ENCODE data around the gene DDTL. TPM values are rescaled to one million over a fixed set of nuclear protein-coding genes. Genes with fewer than 3 reads are reported as not detected.

Gene DDTL
- total RNA-seq, 3 donors from 2014 or later (not counting 1 experiment from before 2014, with no cell fraction given): 5.0 TPM; not detected in 2

GRCh38 chr22:24002272-24002671, 35.6 kb downstream of the DDTL start:
- H3K27ac ChIP-seq (ENCODE audit: low read length): no peak overlapping the region
- no peaks in the 10 kb centered on the region for H3K36me3 ChIP-seq (ENCODE audit: control insufficient read depth, insufficient read depth, low read length)
- no peaks in the 10 kb centered on the region for H3K9me3 ChIP-seq (ENCODE audit: control insufficient read depth, insufficient read depth, low read length)
- DNase-seq: no peak
- intact Hi-C loops (cut with micrococcal nuclease): no loop called here
- no peaks in the 10 kb centered on the region for H3K9me3 Mint-ChIP-seq
- no peaks in the 10 kb centered on the region for H3K4me1 ChIP-seq (ENCODE audit: control insufficient read depth, insufficient read depth, low read length)
- no peak overlapping the region for H3K27ac Mint-ChIP-seq
- H3K27me3 Mint-ChIP-seq (ENCODE audit: low read depth in 2 of 2): peaks cover 0 to 10% of the 10 kb centered on the region in 2 donors
- ATAC-seq: no peak
- H3K27me3 ChIP-seq (ENCODE audit: control insufficient read depth, insufficient read depth, low read length): peaks cover 3% of the 10 kb centered on the region
- no peaks in the 10 kb centered on the region for H3K4me1 Mint-ChIP-seq
- TF ChIP-seq CTCF (IDR thresholded peaks at IDR 0.05): no peak
- H3K4me3 ChIP-seq (ENCODE audit: low read length): no peak overlapping the region
- WGBS (ENCODE audit: insufficient coverage): 94% methylated on average over 8 of the region's 10 CpGs
- no peaks in the 10 kb centered on the region for H3K36me3 Mint-ChIP-seq
- no peak overlapping the region for H3K4me3 Mint-ChIP-seq

- no peak for DNase-seq
- intact Hi-C loops (cut with micrococcal nuclease): no loop called here
- Mint-ChIP-seq H3K4me3 (no peak overlapping the region), H3K36me3 (no peaks in the 10 kb centered on the region), H3K4me1 (no peaks in the 10 kb centered on the region), H3K27me3 (ENCODE audit: low read depth in 2 of 2) (peaks cover 0 to 7% of the 10 kb centered on the region in 2 donors), H3K9me3 (no peaks in the 10 kb centered on the region), H3K27ac (no peak overlapping the region)
- H3K36me3 ChIP-seq (ENCODE audit: control insufficient read depth, insufficient read depth, low read length): no peaks in the 10 kb centered on the region
- TF ChIP-seq CTCF (IDR thresholded peaks at IDR 0.05): no peak
- no peaks in the 10 kb centered on the region for H3K9me3 ChIP-seq (ENCODE audit: control insufficient read depth, insufficient read depth, low read length)
- no peak overlapping the region for H3K4me3 ChIP-seq (ENCODE audit: low read length)
- 87% methylated on average over 5 of the region's 5 CpGs for WGBS (ENCODE audit: insufficient coverage)
- H3K27me3 ChIP-seq (ENCODE audit: control insufficient read depth, insufficient read depth, low read length): peaks cover 3% of the 10 kb centered on the region
- ATAC-seq: no peak
- H3K4me1 ChIP-seq (ENCODE audit: control insufficient read depth, insufficient read depth, low read length): no peaks in the 10 kb centered on the region
- no peak overlapping the region for H3K27ac ChIP-seq (ENCODE audit: low read length)
These were observed 36.2 kb downstream of the DDTL start for GRCh38 chr22:24002851-24003250.

- Histone ChIP-seq H3K27ac (ENCODE audit: low read length) (no peak overlapping the region), H3K36me3 (ENCODE audit: control insufficient read depth, insufficient read depth, low read length) (no peaks in the 10 kb centered on the region), H3K4me1 (ENCODE audit: control insufficient read depth, insufficient read depth, low read length) (no peaks in the 10 kb centered on the region), H3K9me3 (ENCODE audit: control insufficient read depth, insufficient read depth, low read length) (no peaks in the 10 kb centered on the region), H3K4me3 (ENCODE audit: low read length) (no peak overlapping the region), H3K27me3 (ENCODE audit: control insufficient read depth, insufficient read depth, low read length) (peaks cover 3% of the 10 kb centered on the region)
- H3K9me3 Mint-ChIP-seq: no peaks in the 10 kb centered on the region
- 87% methylated on average over 9 of the region's 9 CpGs for WGBS (ENCODE audit: insufficient coverage)
- DNase-seq (no peak), ATAC-seq (no peak)
- intact Hi-C loops (cut with micrococcal nuclease): no loop called here
- no peaks in the 10 kb centered on the region for H3K4me1 Mint-ChIP-seq
- H3K36me3 Mint-ChIP-seq: no peaks in the 10 kb centered on the region
- no peak overlapping the region for H3K4me3 Mint-ChIP-seq
- TF ChIP-seq CTCF (IDR thresholded peaks at IDR 0.05): no peak
- H3K27ac Mint-ChIP-seq: no peak overlapping the region
- peaks cover 0 to 7% of the 10 kb centered on the region in 2 donors for H3K27me3 Mint-ChIP-seq (ENCODE audit: low read depth in 2 of 2)
These were observed 37.2 kb downstream of the DDTL start for GRCh38 chr22:24003887-24004286.

- peaks cover 3% of the 10 kb centered on the region for H3K27me3 ChIP-seq (ENCODE audit: control insufficient read depth, insufficient read depth, low read length)
- no peaks in the 10 kb centered on the region for H3K4me1 ChIP-seq (ENCODE audit: control insufficient read depth, insufficient read depth, low read length)
- H3K36me3 ChIP-seq (ENCODE audit: control insufficient read depth, insufficient read depth, low read length): no peaks in the 10 kb centered on the region
- no peaks in the 10 kb centered on the region for H3K36me3 Mint-ChIP-seq
- DNase-seq (no peak), ATAC-seq (no peak)
- H3K27ac Mint-ChIP-seq: no peak within 1 kb of the TSS
- H3K9me3 Mint-ChIP-seq: no peaks in the 10 kb centered on the region
- no peak within 1 kb of the TSS for H3K4me3 ChIP-seq (ENCODE audit: low read length)
- WGBS (ENCODE audit: insufficient coverage): 85% methylated on average over 6 of the region's 6 CpGs
- H3K27ac ChIP-seq (ENCODE audit: low read length): no peak within 1 kb of the TSS
- H3K4me3 Mint-ChIP-seq: no peak within 1 kb of the TSS
- H3K4me1 Mint-ChIP-seq: peaks cover 0 to 2% of the 10 kb centered on the region in 2 donors
- H3K27me3 Mint-ChIP-seq (ENCODE audit: low read depth in 2 of 2): peaks cover 0 to 4% of the 10 kb centered on the region in 2 donors
- TF ChIP-seq CTCF (IDR thresholded peaks at IDR 0.05): no peak
- H3K9me3 ChIP-seq (ENCODE audit: control insufficient read depth, insufficient read depth, low read length): no peaks in the 10 kb centered on the region
- intact Hi-C loops (cut with micrococcal nuclease): no loop called here
These were observed 38.5 kb downstream of the DDTL start, which contains the start of gene GSTT4 for GRCh38 chr22:24005201-24005600. Gene GSTT4 (minus strand): TSS chr22:24005453. CDS start chr22:24005356, 97 bp downstream.
